Kidney capillary endothelial cell (primary cell): Measurements from ENCODE around the gene TMEM167A.

Experiments used
- DNase-seq: peaks from one replicate; pipeline ENCODE4 v3.0.0-alpha.2; 2018; ENCODE audit warnings: low spot score

TMEM167A gene

DNA sequence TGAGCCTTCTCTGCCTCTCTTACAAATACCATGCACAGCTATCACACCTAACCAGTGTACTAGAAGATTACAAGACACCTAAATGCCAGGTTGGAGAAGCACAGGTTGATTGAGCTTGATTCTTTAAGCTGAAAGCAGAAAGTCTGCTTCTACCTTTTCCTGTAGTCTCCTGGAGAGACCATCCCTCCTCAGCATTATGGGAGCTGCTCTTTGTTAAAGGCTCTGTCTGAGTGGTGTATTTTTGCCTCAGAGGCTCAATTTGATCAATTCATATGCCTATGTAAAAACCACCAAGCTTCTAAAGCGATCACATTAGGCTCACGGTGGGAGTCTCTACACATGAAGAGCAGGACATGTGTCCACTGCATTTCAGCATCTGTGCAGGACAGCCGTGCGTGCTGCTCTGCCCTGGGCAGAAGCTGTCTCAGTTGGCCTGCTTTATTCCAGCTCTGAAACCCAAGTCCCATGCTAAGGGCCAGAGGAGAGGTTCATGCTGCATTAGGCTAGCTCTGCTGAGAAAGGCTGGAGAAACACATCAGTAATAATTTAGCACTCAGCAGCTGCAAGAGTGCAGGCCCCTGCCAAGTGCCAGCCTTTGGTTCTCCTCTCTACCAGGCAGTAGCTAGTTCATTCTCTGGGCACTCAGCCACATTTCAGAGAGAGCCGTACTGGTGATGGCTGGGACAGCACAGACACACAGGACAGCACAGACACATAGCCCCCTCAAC is 41.7 kb downstream of the TMEM167A start:
- DNase-seq, result no peak

DNA sequence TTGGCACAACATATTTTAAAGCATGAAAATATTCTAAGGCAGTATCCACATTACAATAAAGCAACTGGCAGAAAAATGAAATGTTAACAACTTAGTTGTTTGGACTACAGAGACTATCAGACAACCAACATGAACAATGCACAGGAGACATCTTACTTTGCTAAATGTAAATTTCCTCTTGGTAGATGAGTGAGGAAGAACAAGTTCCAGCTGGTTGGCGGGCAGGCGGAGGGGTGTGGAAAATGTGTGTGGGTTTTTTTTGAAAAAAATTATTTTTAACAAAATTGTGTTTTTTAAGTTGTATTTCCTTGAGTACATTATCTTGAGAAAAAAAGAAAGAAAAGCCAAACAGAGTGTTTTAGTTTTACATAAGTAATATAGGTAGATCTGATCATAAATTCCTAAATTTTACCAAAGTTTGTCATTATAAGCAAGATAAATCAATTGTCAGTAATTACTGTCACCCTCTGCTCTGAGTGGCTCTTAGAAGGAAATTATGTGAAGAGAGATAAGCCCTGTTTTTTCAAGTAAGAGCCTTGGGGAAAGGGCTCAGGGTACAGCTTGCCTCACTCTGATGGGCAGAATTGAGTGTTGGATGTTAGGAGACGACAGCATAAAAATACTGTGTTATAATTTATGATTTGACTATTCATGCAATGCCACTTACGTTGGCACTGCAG is 42.5 kb downstream of the TMEM167A start:
- DNase-seq, result no peak

DNA sequence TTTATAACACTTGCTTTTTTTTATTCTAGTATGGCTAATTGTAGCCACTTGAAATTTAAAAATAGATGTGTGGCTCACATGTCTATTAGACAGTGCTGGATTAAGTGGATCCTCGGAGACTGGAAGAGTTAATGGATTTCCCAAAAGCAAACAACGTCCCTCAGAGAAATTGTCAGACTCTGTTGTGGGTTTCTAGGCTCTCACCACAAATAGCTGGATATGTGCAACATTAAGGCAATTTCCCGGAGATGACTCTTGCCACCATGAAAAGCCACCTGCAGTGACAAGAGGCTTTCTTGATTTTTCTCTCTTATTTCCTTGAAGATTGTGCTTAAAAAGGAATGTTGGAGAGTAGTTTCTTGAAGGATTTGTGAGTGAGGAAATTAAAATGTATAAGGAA is 43.2 kb downstream of the TMEM167A start:
- DNase-seq, result no peak

DNA sequence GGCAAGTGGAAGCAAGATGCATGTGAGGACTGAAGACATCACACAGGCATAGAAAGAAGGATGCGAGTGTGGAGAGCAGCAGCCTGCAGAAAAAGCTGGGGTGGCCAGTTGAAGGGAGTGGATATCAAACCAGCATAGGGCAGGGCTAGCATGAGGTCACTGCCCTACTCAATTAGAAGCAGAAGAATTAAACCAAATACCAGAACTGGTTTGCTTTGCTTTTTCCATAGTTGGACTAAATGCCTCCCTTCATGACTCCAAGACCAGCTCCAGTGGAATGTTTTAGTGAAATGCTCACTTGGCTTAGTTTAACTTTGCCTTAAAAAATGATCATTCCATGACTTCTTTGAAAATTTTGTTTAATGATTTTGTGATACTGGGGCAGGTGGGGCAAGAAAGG is 45.8 kb downstream of the TMEM167A start:
- no peak for DNase-seq

DNA sequence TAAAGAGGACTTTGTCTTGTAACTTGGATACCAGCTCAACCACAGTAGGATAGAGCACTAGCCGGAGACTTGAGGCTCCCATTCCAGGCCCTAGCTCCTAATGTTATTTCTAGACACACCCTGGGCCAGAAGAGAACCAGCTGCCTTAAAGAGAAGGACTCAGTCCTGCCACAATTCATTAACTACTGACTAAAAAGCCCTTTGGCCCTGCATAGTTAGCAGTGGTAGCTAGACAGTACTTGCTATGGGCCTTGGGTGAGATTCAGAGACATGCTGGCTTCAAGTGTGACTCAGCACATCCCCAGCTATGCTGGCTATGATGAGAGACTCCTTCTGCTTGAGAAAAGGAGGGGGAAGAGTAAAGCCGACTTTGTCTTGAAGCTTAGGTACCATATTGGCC is 47.3 kb downstream of the TMEM167A start:
- DNase-seq, result peak; percentile 10

DNA sequence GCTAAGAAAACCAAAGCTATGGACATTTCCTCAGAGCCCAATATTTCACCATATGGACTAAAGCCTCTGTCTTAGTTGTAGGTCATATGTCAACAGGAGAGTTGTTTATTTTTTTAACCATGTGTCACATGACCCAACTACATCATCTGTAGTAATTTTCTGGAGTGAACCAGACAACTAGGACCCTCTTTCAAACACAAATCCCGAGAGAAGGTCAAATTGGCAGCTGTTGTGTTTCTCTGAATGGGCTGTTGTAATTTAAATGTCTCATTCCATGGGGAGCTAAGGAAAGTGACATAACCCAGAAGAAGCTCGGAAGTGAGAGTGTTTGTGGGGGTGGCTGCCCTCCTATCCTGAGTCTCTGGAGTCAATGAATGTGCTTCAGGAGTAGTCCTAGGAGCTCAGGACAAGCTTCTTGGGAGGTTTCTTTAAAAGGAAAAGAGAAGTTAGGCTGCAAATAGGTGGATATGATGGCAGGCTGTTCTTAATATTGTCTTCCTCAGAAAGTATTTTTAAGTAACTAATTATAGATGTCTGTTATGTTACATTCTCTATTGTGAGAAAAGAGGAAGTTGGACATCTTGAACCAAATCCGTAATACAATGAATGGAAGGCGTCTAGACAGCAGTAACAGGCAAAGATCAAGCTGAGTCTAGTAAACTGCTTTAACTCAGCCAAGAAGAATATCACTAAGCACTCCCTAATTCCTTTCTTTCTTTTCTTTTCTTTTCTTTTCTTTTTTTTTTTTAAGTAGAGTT is 50.1 kb downstream of the TMEM167A start:
- DNase-seq, result peak; percentile 59

DNA sequence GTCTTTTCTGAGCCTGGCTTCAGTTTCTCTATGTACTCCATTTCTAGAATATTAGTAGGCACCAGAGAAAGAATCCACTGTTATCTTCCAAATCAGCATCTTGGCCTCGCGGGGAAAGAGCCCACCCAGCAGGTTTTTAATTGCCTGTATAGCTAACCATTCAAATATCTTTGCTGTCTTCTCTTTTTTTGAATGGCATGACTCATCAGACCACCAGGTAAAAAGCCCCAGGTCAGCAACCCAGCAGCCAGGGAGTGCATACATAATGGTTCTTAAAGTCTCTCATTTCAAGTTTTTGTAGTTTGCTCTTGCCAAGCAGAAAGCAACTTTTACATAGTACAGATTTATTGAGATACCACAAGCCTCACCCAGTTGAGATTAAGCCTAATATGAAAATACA is 50.7 kb downstream of the TMEM167A start:
- DNase-seq, result no peak

DNA sequence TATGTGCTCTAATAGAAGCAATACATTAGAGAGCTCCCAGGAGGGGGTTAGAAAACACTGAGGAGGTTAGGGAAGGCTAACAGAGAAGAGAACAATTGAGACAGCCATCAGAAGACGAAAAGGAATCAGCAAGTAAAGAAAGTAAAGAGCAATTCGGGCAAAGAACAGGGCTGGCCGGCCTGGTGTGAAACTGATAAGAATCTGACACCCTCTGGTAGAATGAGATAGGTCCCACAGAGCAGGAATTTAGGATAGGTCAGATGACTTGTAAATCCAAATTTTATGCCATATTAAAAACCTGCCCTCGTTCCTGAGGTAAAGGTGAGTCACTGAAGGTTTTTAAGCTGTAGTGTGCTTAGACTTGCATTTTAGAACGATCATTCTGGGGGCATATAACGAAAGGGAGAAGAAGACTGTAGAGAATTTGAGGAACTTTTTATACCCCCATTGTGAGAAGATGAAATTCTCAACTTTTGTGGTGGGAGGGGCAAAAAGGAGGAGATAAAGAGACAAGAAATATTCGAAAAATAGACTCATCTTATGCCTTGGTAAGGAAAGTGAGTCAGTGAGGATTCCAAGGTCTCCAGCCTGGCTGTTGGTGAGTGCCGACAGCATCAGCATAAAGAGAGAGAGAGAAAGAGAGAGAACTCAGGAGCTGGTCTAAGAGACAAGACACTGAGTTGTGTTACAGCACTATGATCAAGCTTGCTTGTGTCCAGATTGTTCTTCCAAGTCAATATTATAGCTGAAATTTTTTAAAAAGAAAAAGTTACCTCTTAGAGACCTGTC is 51.3 kb downstream of the TMEM167A start:
- DNase-seq, result no peak

DNA sequence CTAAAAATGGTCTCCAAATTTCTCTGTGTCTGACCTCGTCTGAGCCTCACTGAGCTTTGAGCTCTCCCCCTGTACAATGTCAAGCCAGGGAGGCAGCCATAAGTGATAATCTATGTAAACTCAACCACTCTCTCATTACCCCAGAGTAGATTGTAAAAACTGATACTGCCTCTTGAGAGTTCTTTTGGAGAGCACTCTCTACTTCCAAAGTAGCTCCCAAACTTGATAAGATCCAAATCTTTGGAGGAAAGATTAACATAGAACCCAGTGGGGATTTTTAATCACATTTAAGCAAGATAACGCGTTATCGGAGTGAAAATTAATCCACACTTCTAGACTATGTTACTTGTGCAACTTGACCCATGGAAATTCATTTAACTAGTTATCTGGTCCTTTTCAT is 54.9 kb downstream of the TMEM167A start:
- no peak for DNase-seq

DNA sequence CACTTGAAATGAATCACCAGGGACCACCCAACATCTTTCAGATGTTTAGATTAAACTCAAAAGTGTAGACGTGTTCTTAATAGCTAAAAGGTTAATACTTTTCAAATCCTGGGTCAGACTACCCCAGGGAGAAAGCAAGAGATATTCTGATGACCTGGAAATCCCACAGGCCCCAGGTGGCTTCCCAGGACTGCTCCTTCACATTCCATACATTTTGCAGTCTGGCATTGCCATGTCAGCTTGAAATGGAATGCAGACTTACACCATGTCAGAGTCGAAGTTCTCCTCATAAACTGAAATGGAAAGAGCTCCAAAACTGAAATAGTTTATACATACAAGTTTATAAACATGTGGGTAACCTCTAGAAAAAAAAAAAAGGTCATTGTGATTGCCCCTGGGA is 61.5 kb downstream of the TMEM167A start:
- DNase-seq, result no peak

DNA sequence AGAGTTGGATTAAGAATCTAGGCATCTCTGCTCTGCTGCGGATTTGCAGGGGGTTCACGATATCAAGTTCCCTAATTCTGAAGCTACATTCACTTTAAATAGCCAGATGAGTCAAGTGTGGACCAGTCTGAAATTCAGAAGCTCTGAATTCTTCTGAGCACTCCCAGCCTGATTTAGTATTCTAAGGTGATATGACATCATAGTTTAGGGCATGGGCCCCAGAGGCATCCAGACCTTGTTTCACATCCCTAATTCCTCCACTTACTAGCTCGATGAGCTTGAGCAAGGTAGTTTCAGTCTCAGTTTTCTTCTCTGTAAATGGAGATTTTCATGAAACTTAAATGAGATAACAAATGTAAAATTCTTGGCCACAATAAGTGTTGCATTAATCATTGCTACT is 65.2 kb downstream of the TMEM167A start:
- no peak for DNase-seq

DNA sequence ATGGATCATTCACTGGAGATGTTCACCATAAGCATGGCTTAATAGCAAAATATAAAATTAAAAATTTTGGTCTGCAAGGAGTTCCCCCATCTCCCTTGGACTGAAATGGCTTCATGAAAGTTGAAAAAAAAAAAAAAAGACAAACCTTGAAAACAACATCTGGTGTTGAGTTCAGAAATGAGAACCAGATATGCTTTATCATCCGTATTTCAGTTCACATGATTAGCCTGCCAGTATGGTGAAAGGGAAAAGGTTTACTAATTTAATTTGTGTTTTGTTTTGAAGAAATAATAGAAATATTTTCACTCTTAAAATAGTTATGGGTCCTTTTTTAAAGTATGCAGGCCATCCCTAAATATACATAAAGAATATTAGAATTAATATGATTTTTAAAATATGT is 67.8 kb downstream of the TMEM167A start:
- no peak for DNase-seq

DNA sequence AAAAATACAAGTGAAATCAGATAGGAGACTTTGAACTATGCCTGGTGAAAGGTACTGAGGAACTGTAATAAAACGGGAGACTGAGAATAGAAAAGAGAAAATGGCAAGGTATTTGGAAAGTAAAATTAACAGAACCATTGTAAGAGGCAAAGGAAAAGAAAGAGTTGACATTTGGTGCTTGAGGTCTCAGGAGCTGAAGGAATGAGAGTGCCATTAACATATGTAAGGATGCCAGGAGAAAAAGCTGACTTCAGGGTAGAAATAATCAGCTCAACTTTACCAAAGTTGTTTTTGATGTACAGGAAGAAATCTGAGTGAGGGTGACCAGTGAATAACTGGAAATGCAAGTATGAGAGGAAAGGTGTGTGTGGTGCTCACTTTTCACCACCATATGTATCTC is 69.4 kb downstream of the TMEM167A start:
- no peak for DNase-seq

DNA sequence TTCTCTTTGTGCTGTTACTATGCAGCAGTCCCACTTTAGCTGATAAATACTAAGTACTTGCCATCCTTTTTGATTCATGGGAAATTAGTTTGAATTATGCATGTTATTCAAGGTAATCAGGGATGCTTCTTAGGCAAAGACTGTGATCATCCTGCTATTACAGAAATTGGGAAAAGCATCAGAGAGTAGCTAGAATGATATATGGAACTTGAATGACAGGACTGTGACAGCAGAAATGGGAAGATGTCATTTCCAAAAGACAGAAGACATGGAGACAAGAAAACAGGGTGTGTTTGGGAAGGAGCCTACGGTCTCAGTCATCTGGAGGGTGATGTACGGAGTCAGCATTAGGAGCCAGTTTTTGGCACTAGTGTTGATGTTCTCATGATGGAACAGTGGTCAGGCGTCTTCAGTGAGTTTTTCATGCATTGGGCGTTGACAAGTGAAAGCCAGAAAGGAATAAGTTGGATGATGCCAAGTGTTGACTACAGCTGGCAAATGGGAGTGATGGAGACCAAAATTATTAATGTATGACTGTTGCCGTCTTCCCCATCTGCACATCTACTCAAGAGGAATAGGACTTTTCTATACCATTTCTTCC is 70.4 kb downstream of the TMEM167A start:
- DNase-seq, result no peak

DNA sequence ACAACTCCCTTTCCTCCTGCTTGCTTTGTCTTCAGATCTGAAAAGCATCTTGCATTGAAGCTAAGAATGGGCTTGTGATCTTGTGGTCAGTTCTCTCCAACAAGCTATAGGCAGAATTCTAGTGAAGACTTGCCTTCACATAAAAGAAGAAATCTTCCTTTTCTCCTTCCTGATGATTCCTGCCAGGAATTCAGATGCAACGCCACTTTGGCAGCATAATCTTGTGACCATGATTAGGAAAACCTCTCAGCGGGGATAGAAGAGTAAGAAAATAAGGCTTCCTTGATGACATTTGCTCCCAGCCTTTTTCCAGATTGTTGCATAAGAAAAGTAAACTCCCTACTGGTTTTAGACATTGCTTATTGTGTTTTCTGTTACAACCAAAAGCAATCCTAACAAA is 73.4 kb downstream of the TMEM167A start:
- DNase-seq, result no peak
